MM.1S (cell line): Measurements from ENCODE around the gene NACAD.

Source experiments
- CTCF ChIP-seq: fragments of 300-600 bp; sonication (generic); IDR thresholded peaks from 2 replicates; pipeline ENCODE4 v1.5.1; 2016; ENCODE audit warnings: antibody characterized with exemption, low read length, mixed read lengths
- EZH2phosphoT487 ChIP-seq: fragments of 300-600 bp; sonication (generic); IDR thresholded peaks from 2 replicates; pipeline ENCODE4 v1.6.1; 2018; ENCODE audit warnings: antibody characterized with exemption, low read length

GRCh38 chr7:45089341-45089891 lies 647 bp upstream of the NACAD start:
- TF ChIP-seq CTCF (no peak), EZH2phosphoT487 (no peak)
